Activated CD8-positive, alpha-beta T cell treated with anti-CD3 and anti-CD28 coated beads for 36 hours (primary cell): ENCODE results near the gene CENPC. TPM values are rescaled to one million over a fixed set of nuclear protein-coding genes. Genes with fewer than 3 reads are reported as not detected.

Source experiments
- ATAC-seq: fragments of 200-7000 bp; cut with Tn5 transposase; one replicate; pipeline ENCODE4 v1.10.0; 2021; ENCODE audit warnings: mild to moderate bottlenecking, moderate library complexity
- CTCF ChIA-PET: fragments of 350-600 bp; sonication (Branson Sonifier 250); formaldehyde crosslinking; loops from one replicate; lab custom pipeline; 2021; ENCODE audit warnings: antibody characterized with exemption; lab: Charles Lee
- POLR2A ChIA-PET: fragments of 350-600 bp; sonication (Branson Sonifier 250); formaldehyde crosslinking; loops from one replicate; lab custom pipeline; 2021; ENCODE audit warnings: antibody characterized with exemption; lab: Charles Lee
- DNase-seq: peaks from one replicate; pipeline ENCODE4 v3.0.0-alpha.2; 2020
- H3K27ac Mint-ChIP-seq: one replicate; pipeline ENCODE4 v1.8.0; 2021; ENCODE audit warnings: mild to moderate bottlenecking, mixed read lengths
- H3K27me3 Mint-ChIP-seq: one replicate; pipeline ENCODE4 v1.8.0; 2021; ENCODE audit warnings: mixed read lengths
- H3K36me3 Mint-ChIP-seq: one replicate; pipeline ENCODE4 v1.8.0; 2021; ENCODE audit warnings: low read depth, mixed read lengths
- H3K4me1 Mint-ChIP-seq: one replicate; pipeline ENCODE4 v1.8.0; 2021; ENCODE audit warnings: low read depth, mixed read lengths
- H3K4me3 Mint-ChIP-seq: one replicate; pipeline ENCODE4 v1.8.0; 2021; ENCODE audit warnings: mild to moderate bottlenecking, moderate library complexity, mixed read lengths
- H3K9me3 Mint-ChIP-seq: one replicate; pipeline ENCODE4 v1.8.0; 2021; ENCODE audit warnings: mixed read lengths
- intact Hi-C: fragments of 100-400 bp; cut with micrococcal nuclease; formaldehyde crosslinking; loops from one replicate; pipeline ENCODE4 v1.10.0; 2022
- total RNA-seq, 2 experiments: library from RNA; stranded (reverse); gene quantifications; one replicate each; pipeline ENCODE4 v1.2.3, GENCODE V29; 2021
- TF ChIP-seq, protein P1 (sequence below): fragments of 200-600 bp; IDR thresholded peaks from one replicate; pipeline ENCODE4 v1.8.0; 2022; ENCODE audit warnings: antibody characterized with exemption, mild to moderate bottlenecking

CENPC gene
- total RNA-seq, 2 experiments from 2014 or later = 29.1 to 32.0 TPM

DNA sequence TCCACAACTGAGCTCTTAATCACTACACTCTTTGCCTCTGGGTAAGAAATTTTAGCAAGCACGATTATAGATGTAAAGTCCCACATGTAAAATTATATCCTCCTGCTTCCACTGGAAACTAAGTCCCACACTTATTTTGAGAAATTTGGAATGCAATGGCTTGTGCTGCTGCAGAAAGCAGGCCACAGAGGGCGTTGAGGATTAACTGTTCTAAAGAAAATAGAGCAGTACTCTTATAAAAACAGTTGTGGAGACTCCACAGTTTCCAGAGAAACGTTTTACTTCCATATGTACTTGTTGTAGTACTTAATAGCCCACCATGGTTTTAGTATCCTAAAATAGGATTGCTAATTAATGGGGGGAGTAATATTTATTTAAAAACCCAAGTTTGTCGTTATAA, 1.7 kb upstream of the CENPC start:
- DNase-seq (no peak), ATAC-seq (no peak)
- Mint-ChIP-seq H3K36me3 (peaks cover 22% of the 10 kb centered on the region), H3K4me3 (no peak overlapping the region), H3K27me3 (no peaks in the 10 kb centered on the region), H3K4me1 (peaks cover 30% of the 10 kb centered on the region), H3K9me3 (no peaks in the 10 kb centered on the region), H3K27ac (no peak overlapping the region)
- intact Hi-C loops = loop anchor here (5.0 kb wide), 2 partner anchors 35 to 155 kb away; partner anchors contain the start of gene UBA6
- ChIA-PET POLR2A (interaction anchor here (1.5 kb wide), 1 partner anchor 11 kb away, joined by 3 read pairs; no protein-coding TSS in a partner anchor), CTCF (interaction anchor here (0.9 to 1.1 kb wide), 3 partner anchors 12 to 364 kb away, joined by 3 read pairs; partner anchors contain the start of gene UBA6)
- TF ChIP-seq, protein P1, sequence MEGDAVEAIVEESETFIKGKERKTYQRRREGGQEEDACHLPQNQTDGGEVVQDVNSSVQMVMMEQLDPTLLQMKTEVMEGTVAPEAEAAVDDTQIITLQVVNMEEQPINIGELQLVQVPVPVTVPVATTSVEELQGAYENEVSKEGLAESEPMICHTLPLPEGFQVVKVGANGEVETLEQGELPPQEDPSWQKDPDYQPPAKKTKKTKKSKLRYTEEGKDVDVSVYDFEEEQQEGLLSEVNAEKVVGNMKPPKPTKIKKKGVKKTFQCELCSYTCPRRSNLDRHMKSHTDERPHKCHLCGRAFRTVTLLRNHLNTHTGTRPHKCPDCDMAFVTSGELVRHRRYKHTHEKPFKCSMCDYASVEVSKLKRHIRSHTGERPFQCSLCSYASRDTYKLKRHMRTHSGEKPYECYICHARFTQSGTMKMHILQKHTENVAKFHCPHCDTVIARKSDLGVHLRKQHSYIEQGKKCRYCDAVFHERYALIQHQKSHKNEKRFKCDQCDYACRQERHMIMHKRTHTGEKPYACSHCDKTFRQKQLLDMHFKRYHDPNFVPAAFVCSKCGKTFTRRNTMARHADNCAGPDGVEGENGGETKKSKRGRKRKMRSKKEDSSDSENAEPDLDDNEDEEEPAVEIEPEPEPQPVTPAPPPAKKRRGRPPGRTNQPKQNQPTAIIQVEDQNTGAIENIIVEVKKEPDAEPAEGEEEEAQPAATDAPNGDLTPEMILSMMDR = no peak

DNA sequence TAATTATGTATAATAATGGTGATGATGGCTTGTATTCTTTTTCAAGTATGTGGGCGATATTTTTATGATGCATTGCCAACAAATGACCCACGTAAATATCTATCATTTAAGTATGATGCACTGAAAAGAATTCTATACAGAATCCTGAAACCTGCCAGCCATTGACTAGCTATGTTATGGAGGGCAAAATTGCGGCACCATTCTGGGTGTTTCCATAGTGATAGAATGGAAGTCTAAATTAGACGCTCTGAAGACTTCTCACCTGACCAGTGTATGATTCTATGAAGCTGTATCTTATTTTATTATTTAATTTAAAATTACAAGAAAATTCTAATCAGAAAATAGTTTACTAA, 677 bp upstream of the CENPC start:
- Mint-ChIP-seq H3K4me3 (peak overlapping the region; percentile 98), H3K9me3 (no peaks in the 10 kb centered on the region), H3K36me3 (peaks cover 30% of the 10 kb centered on the region), H3K4me1 (peaks cover 36% of the 10 kb centered on the region), H3K27me3 (no peaks in the 10 kb centered on the region), H3K27ac (peak overlapping the region; percentile 98)
- TF ChIP-seq, protein P1 = no peak
- peak; percentile 19 for DNase-seq
- no peak for ATAC-seq
- intact Hi-C loops = loop anchor here (5.0 kb wide), 2 partner anchors 36 to 156 kb away; partner anchors contain the start of gene UBA6
- POLR2A ChIA-PET = interaction anchor here (1.5 kb wide), 1 partner anchor 12 kb away, joined by 3 read pairs; no protein-coding TSS in a partner anchor
- CTCF ChIA-PET = interaction anchor here (1.0 to 1.1 kb wide), 2 partner anchors 11 to 155 kb away, joined by 3 read pairs; partner anchors contain the start of gene UBA6

DNA sequence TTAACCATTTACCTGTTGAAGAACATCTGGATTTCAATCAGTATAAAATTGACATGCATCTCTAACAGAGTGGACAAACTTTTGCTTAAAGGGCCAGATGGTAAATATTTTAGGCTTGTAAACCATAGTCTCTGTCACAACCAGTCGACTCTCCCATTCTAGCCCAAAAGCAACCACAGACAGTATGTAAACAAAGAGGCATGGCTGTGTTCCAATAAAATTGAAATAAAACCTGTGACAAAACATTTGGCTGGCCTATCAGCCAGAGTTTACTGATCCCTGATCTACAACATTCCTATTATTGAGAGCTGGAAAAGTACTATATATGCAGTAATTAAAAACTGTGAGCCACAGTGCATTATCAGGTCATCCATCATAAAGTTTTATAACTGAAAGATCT, 3.2 kb downstream of the CENPC start:
- no peak for ATAC-seq
- Mint-ChIP-seq H3K27ac (no peak overlapping the region), H3K36me3 (peaks cover 48% of the 10 kb centered on the region), H3K4me1 (peaks cover 51% of the 10 kb centered on the region), H3K27me3 (no peaks in the 10 kb centered on the region), H3K9me3 (no peaks in the 10 kb centered on the region), H3K4me3 (no peak overlapping the region)
- TF ChIP-seq, protein P1 = no peak
- CTCF ChIA-PET = interaction anchor here (3.3 kb wide), 1 partner anchor 159 kb away, joined by 11 read pairs; the partner anchor contains the start of gene UBA6
- POLR2A ChIA-PET = no interaction called here
- intact Hi-C loops = no loop called here
- no peak for DNase-seq

DNA sequence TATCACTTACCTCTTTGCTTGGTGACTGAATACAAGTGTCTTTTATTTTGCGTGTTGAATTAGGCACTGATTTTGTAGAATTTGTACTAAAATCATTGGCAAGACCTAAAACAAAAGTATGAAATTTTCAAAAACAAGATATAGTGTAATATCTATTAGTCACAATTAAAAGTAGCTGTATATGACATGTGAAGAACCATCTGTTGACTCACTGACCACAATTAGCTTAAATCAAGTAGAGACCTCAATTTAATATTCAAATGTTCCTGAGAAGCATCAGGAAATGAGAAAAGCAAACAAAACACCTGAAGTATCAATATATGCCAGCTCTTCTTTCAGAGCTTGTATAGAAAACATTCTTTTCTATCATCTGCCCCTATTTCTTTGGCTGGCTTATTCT, 5.5 kb downstream of the CENPC start:
- TF ChIP-seq, protein P1 = no peak
- Mint-ChIP-seq H3K9me3 (no peaks in the 10 kb centered on the region), H3K4me1 (peaks cover 55% of the 10 kb centered on the region), H3K27ac (peak overlapping the region; percentile 19), H3K27me3 (no peaks in the 10 kb centered on the region), H3K36me3 (peaks cover 61% of the 10 kb centered on the region), H3K4me3 (no peak overlapping the region)
- CTCF ChIA-PET = interaction anchor here (1.4 kb wide), 1 partner anchor 207 kb away, joined by 3 read pairs; no protein-coding TSS in a partner anchor
- intact Hi-C loops = no loop called here
- no peak for DNase-seq
- POLR2A ChIA-PET = no interaction called here
- ATAC-seq = no peak

DNA sequence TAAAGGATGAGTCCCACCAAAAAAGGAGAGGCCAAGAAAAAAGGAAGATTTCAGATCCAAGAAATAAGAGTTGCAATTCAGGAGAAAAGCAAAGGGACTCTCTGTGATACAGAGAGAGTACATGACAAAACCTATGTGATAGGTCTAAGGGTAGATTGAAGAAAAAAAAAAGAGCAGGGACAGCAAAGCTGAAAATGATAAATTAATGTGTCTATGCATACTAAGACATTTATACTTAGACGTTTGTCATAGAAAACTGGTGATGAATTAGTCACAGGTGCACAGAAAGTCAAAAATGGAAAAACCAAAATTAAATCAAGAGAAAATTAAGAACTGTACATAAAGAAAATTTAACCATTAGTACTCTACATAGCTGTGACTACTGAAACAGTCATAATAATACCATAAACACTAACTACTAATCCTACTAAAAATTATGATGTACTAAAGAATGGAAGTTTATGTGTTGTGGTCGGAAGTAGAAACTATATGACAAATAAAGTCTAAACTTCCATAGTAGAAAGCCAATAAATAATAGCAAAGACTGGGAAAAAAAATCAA, 9.9 kb downstream of the CENPC start:
- Mint-ChIP-seq H3K36me3 (peaks cover 69% of the 10 kb centered on the region), H3K27ac (peak overlapping the region; percentile 4), H3K9me3 (peaks cover 8% of the 10 kb centered on the region), H3K27me3 (no peaks in the 10 kb centered on the region), H3K4me3 (no peak overlapping the region), H3K4me1 (peaks cover 34% of the 10 kb centered on the region)
- TF ChIP-seq, protein P1 = no peak
- intact Hi-C loops = no loop called here
- CTCF ChIA-PET = interaction anchor here (0.8 to 1.2 kb wide), 2 partner anchors 11 to 165 kb away, joined by 3 read pairs; partner anchors contain the start of gene UBA6
- ATAC-seq (no peak), DNase-seq (no peak)
- POLR2A ChIA-PET = interaction anchor here (1.2 kb wide), 2 partner anchors 10 to 11 kb away, joined by 3 to 5 read pairs; partner anchors contain the start of gene CENPC
